A673 (cell line): ENCODE measurements around the gene CLDN24. TPM values are rescaled to one million over a fixed set of nuclear protein-coding genes. Genes with fewer than 3 reads are reported as not detected.

Experiments
- BruUV-seq: library from RNA; stranded (reverse); fragments of 400-500 nt; replicated peaks from 2 replicates; lab custom pipeline; 2021; lab: Mats Ljungman, UMichigan
- CTCF ChIA-PET: fragments of 300-600 bp; sonication (Branson Sonifier 250); formaldehyde crosslinking; loops from one replicate; lab custom pipeline; 2022; ENCODE audit warnings: antibody characterized with exemption; lab: Charles Lee
- POLR2A ChIA-PET: fragments of 300-600 bp; sonication (Branson Sonifier 250); formaldehyde crosslinking; loops from one replicate; lab custom pipeline; 2022; ENCODE audit warnings: antibody characterized with exemption; ENCODE audit not compliant: low non-redundant PET; lab: Charles Lee
- DNase-seq: peaks from one replicate; pipeline ENCODE4 v3.0.0-alpha.2; 2015; ENCODE audit warnings: low spot score
- H3K27ac ChIP-seq: fragments of 200-600 bp; sonication (generic); 2 replicates; pipeline ENCODE4 v1.5.1; 2016; ENCODE audit warnings: mixed run types, low read depth, mild to moderate bottlenecking, mixed read lengths, antibody characterized with exemption, low read length; ENCODE audit not compliant: poor library complexity, severe bottlenecking
- H3K27me3 ChIP-seq: fragments of 200-600 bp; sonication (generic); replicated peaks from 2 replicates; pipeline ENCODE4 v1.6.1; 2017; ENCODE audit warnings: mixed run types, low read depth, mild to moderate bottlenecking, mixed read lengths, antibody characterized with exemption, low read length; ENCODE audit not compliant: insufficient read depth, poor library complexity
- H3K36me3 ChIP-seq: fragments of 200-600 bp; sonication (generic); 2 replicates; pipeline ENCODE4 v1.6.1; 2016; ENCODE audit warnings: mixed run types, mild to moderate bottlenecking, mixed read lengths, antibody characterized with exemption, low read length; ENCODE audit not compliant: insufficient read depth, poor library complexity, severe bottlenecking
- H3K4me1 ChIP-seq: fragments of 200-600 bp; sonication (generic); 2 replicates; pipeline ENCODE4 v1.6.1; 2017; ENCODE audit warnings: mixed run types, mild to moderate bottlenecking, mixed read lengths, antibody characterized with exemption, low read length; ENCODE audit not compliant: insufficient read depth, poor library complexity, severe bottlenecking
- H3K4me3 ChIP-seq: fragments of 200-600 bp; sonication (generic); 2 replicates; pipeline ENCODE4 v1.5.1; 2016; ENCODE audit warnings: low read depth, mixed run types, mild to moderate bottlenecking, mixed read lengths, low read length; ENCODE audit not compliant: poor library complexity, severe bottlenecking
- H3K9me3 ChIP-seq: fragments of 200-600 bp; sonication (generic); 2 replicates; pipeline ENCODE4 v1.6.1; 2016; ENCODE audit warnings: mixed run types, low read depth, mild to moderate bottlenecking, mixed read lengths, antibody characterized with exemption, low read length; ENCODE audit not compliant: poor library complexity, severe bottlenecking
- CTCF ChIP-seq: fragments of 300-800, 200-600 bp; sonication (generic); conservative IDR thresholded peaks from 2 replicates; pipeline ENCODE4 v1.5.1; 2017; ENCODE audit warnings: low read depth, mild to moderate bottlenecking, antibody characterized with exemption, low read length, moderate library complexity, mixed read lengths
- EZH2 ChIP-seq: fragments of 200-600 bp; sonication (generic); IDR thresholded peaks from 2 replicates; pipeline ENCODE4 v1.6.1; 2017; ENCODE audit warnings: borderline replicate concordance, low read depth, mild to moderate bottlenecking, mixed read lengths, antibody characterized with exemption, low read length; ENCODE audit not compliant: poor library complexity, severe bottlenecking
- intact Hi-C: fragments of 100-400 bp; cut with micrococcal nuclease; formaldehyde crosslinking; loops from one replicate; pipeline ENCODE4 v1.10.0; 2022; ENCODE audit not compliant: unreplicated experiment
- total RNA-seq: library from RNA; stranded (reverse); gene quantifications from 2 replicates; pipeline ENCODE4 v1.2.3, GENCODE V29; 2021

The CLDN24 gene
- total RNA-seq, 1 experiment from 2014 or later: not detected

GRCh38 chr4:183288955-183289354 lies 33.3 kb downstream of the CLDN24 start:
- no peak for DNase-seq
- no TSS peak for BruUV-seq
- no peaks in the 10 kb centered on the region for H3K4me1 ChIP-seq
- peaks cover 62% of the 10 kb centered on the region for H3K36me3 ChIP-seq
- intact Hi-C loops: no loop called here
- CTCF ChIA-PET: no interaction called here
- H3K27ac ChIP-seq: no peak overlapping the region
- no peak overlapping the region for H3K4me3 ChIP-seq
- POLR2A ChIA-PET: no interaction called here
- TF ChIP-seq EZH2 (no peak), CTCF (no peak)
- H3K9me3 ChIP-seq: no peaks in the 10 kb centered on the region
- no peaks in the 10 kb centered on the region for H3K27me3 ChIP-seq

DNA sequence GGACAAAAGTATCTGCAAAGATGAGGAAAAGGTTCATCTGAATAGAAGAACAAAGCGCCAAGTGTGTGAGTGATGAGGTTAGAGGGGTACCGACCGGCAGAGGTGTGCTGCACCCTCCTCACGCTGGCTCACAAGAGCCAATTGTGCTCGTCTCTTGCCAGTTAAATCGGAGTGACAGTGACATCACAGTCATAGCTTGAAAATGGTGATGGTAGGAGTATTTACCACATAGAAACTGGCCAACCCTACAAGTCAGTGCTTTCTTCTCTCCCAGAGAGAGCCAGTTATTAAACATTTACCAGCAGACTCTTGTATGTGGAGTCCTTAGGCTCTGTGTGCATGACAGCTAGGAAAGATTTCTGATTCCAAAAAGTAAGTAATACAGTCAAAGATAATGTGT lies 34.5 kb downstream of the CLDN24 start:
- no peaks in the 10 kb centered on the region for H3K4me1 ChIP-seq
- peaks cover 68% of the 10 kb centered on the region for H3K36me3 ChIP-seq
- H3K4me3 ChIP-seq: no peak overlapping the region
- H3K27ac ChIP-seq: no peak overlapping the region
- no peak for DNase-seq
- ChIA-PET CTCF (no interaction called here), POLR2A (no interaction called here)
- BruUV-seq: no TSS peak
- TF ChIP-seq EZH2: no peak
- no peak for TF ChIP-seq CTCF
- no peaks in the 10 kb centered on the region for H3K9me3 ChIP-seq
- no peaks in the 10 kb centered on the region for H3K27me3 ChIP-seq
- intact Hi-C loops: no loop called here

DNA sequence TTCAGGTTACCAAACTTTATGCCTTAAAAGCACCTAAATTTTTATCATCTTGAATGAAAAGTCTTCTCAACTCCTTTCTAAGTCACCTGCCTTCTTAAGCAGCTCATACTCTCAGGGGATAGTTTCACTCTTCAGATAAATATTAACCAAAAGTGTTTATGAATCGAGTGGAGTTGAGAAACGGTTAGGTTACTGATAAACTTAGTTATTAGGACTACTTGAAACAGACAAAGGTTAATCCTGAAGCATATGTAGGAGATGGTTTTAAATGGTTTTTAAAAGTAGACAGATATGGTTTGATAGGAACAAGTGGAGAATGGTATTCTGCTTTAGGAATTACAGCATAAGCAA lies 34.9 kb downstream of the CLDN24 start:
- Histone ChIP-seq H3K9me3 (no peaks in the 10 kb centered on the region), H3K27me3 (no peaks in the 10 kb centered on the region), H3K36me3 (peaks cover 72% of the 10 kb centered on the region), H3K27ac (no peak overlapping the region), H3K4me1 (no peaks in the 10 kb centered on the region), H3K4me3 (no peak overlapping the region)
- ChIA-PET CTCF (no interaction called here), POLR2A (no interaction called here)
- BruUV-seq: no TSS peak
- intact Hi-C loops: no loop called here
- DNase-seq: no peak
- no peak for TF ChIP-seq EZH2
- no peak for TF ChIP-seq CTCF
